SK-N-SH treated with all-trans-retinoic acid at 6 μM for 48 hours (cell line): Measurements from ENCODE around the gene ZNF215.

Experiments
- ATAC-seq: fragments of 200-7000 bp; cut with Tn5 transposase; 3 replicates; pipeline ENCODE4 v1.9.1; 2020; ENCODE audit warnings: mild to moderate bottlenecking, moderate library complexity
- ARNTL ChIP-seq: fragments of 450-650 bp; formaldehyde crosslinking; IDR thresholded peaks from 2 replicates; pipeline ENCODE4 v1.5.0; 2020; ENCODE audit warnings: low read depth, mild to moderate bottlenecking, moderate library complexity, borderline replicate concordance
- BACH2 ChIP-seq: fragments of 250-450 bp; sonication (Bioruptor Pico); IDR thresholded peaks from 2 replicates; pipeline ENCODE4 v1.9.0; 2021; ENCODE audit warnings: mild to moderate bottlenecking, borderline replicate concordance
- CSDC2 ChIP-seq: fragments of 250-450 bp; sonication (Bioruptor Pico); IDR thresholded peaks from 2 replicates; pipeline ENCODE4 v1.5.0; 2020; ENCODE audit warnings: mild to moderate bottlenecking, moderate library complexity
- ESRRG ChIP-seq: fragments of 250-450 bp; sonication (Bioruptor Pico); IDR thresholded peaks from 2 replicates; pipeline ENCODE4 v1.6.1; 2021; ENCODE audit warnings: mild to moderate bottlenecking
- GLIS3 ChIP-seq: fragments of 250-450 bp; sonication (Bioruptor Pico); IDR thresholded peaks from 2 replicates; pipeline ENCODE4 v1.5.0; 2020; ENCODE audit warnings: mild to moderate bottlenecking, moderate library complexity
- ISL1 ChIP-seq: fragments of 250-450 bp; sonication (Bioruptor Pico); IDR thresholded peaks from 2 replicates; pipeline ENCODE4 v2.1.2; 2022; ENCODE audit warnings: mild to moderate bottlenecking, moderate library complexity
- OSR1 ChIP-seq: fragments of 250-450 bp; sonication (Bioruptor Pico); IDR thresholded peaks from 2 replicates; pipeline ENCODE4 v1.8.0; 2022; ENCODE audit warnings: moderate library complexity, mild to moderate bottlenecking, inconsistent platforms
- RARB ChIP-seq: fragments of 250-450 bp; sonication (Bioruptor Pico); IDR thresholded peaks from 2 replicates; pipeline ENCODE4 v1.8.0; 2021; ENCODE audit warnings: mild to moderate bottlenecking, moderate library complexity
- SNAI2 ChIP-seq: fragments of 250-450 bp; sonication (Bioruptor Pico); IDR thresholded peaks from 2 replicates; pipeline ENCODE4 v1.5.0; 2020; ENCODE audit warnings: mild to moderate bottlenecking, moderate library complexity
- TCF4 ChIP-seq: fragments of 250-450 bp; sonication (Bioruptor Pico); IDR thresholded peaks from 2 replicates; pipeline ENCODE4 v1.8.0; 2021; ENCODE audit warnings: mild to moderate bottlenecking, moderate library complexity, borderline replicate concordance
- TOX ChIP-seq: fragments of 250-450 bp; sonication (Bioruptor Pico); IDR thresholded peaks from 2 replicates; pipeline ENCODE4 v1.8.0; 2021; ENCODE audit warnings: mild to moderate bottlenecking, moderate library complexity, borderline replicate concordance
- ZC3H10 ChIP-seq: fragments of 250-450 bp; sonication (Bioruptor Pico); IDR thresholded peaks from 2 replicates; pipeline ENCODE4 v1.5.1; 2021; ENCODE audit warnings: mild to moderate bottlenecking, moderate library complexity
- ZFP3 ChIP-seq: fragments of 250-450 bp; sonication (Bioruptor Pico); IDR thresholded peaks from 2 replicates; pipeline ENCODE4 v1.5.0; 2020; ENCODE audit warnings: mild to moderate bottlenecking, moderate library complexity
- ZFP30 ChIP-seq: fragments of 450-650 bp; formaldehyde crosslinking; IDR thresholded peaks from 2 replicates; pipeline ENCODE4 v1.5.0; 2022; ENCODE audit warnings: mild to moderate bottlenecking, moderate library complexity
- ZNF565 ChIP-seq: fragments of 450-650 bp; formaldehyde crosslinking; conservative IDR thresholded peaks from 2 replicates; pipeline ENCODE4 v1.5.0; 2020; ENCODE audit warnings: low read depth, mild to moderate bottlenecking, moderate library complexity
- ZNF70 ChIP-seq: fragments of 450-650 bp; formaldehyde crosslinking; IDR thresholded peaks from 2 replicates; pipeline ENCODE4 v1.5.0; 2020; ENCODE audit warnings: mild to moderate bottlenecking, moderate library complexity
- TF ChIP-seq, protein P1 (sequence below): fragments of 250-450 bp; sonication (Bioruptor Pico); IDR thresholded peaks from 2 replicates; pipeline ENCODE4 v1.8.0; 2021; ENCODE audit warnings: low read depth, mild to moderate bottlenecking, moderate library complexity, borderline replicate concordance
- TF ChIP-seq, protein P2 (sequence below): fragments of 250-450 bp; sonication (Bioruptor Pico); IDR thresholded peaks from 2 replicates; pipeline ENCODE4 v1.5.1; 2021; ENCODE audit warnings: mild to moderate bottlenecking, moderate library complexity
- TF ChIP-seq, protein P3 (sequence below): fragments of 250-450 bp; sonication (Bioruptor Pico); IDR thresholded peaks from 2 replicates; pipeline ENCODE4 v1.8.0; 2020; ENCODE audit warnings: mild to moderate bottlenecking, moderate library complexity, borderline replicate concordance
- TF ChIP-seq, protein P4 (sequence below): fragments of 250-450 bp; sonication (Bioruptor Pico); IDR thresholded peaks from 2 replicates; pipeline ENCODE4 v1.5.1; 2020; ENCODE audit warnings: low read depth, mild to moderate bottlenecking, moderate library complexity
- TF ChIP-seq, protein P5 (sequence below): fragments of 250-450 bp; sonication (Bioruptor Pico); IDR thresholded peaks from 2 replicates; pipeline ENCODE4 v1.5.0; 2020; ENCODE audit warnings: mild to moderate bottlenecking, moderate library complexity

ZNF215 gene

DNA sequence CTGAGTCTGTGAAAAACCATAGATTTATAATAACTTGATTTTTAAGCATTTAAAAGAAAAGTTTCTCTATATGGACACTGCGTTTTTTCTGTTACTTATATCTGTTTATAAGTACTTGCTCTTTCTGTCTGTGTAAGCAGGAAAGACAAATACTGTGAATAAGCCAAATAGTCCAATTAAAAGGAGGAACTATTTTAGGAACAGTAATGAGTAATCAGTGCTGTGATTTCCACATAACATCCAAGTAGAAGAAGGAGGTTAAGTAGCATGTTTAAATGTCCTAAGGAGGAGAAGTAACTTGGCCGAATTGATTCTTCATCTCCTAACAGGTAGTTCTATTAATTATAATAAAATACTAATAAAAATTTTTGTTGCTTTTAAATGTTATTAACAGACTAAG, 53.1 kb downstream of the ZNF215 start:
- TF ChIP-seq ZFP30, result no peak
- no peak for TF ChIP-seq GLIS3 (CRISPR knock-in tag)
- TF ChIP-seq, protein P1, sequence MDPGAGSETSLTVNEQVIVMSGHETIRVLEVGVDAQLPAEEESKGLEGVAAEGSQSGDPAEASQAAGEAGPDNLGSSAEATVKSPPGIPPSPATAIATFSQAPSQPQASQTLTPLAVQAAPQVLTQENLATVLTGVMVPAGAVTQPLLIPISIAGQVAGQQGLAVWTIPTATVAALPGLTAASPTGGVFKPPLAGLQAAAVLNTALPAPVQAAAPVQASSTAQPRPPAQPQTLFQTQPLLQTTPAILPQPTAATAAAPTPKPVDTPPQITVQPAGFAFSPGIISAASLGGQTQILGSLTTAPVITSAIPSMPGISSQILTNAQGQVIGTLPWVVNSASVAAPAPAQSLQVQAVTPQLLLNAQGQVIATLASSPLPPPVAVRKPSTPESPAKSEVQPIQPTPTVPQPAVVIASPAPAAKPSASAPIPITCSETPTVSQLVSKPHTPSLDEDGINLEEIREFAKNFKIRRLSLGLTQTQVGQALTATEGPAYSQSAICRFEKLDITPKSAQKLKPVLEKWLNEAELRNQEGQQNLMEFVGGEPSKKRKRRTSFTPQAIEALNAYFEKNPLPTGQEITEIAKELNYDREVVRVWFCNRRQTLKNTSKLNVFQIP (CRISPR knock-in tag), result no peak
- TF ChIP-seq ZNF70 (CRISPR knock-in tag), result no peak
- no peak for TF ChIP-seq ZNF565
- no peak for TF ChIP-seq BACH2 (CRISPR knock-in tag)
- TF ChIP-seq ZFP3 (CRISPR knock-in tag), result no peak
- TF ChIP-seq ESRRG (CRISPR knock-in tag), result no peak
- no peak for TF ChIP-seq ZC3H10 (CRISPR knock-in tag)
- ATAC-seq, result no peak

DNA sequence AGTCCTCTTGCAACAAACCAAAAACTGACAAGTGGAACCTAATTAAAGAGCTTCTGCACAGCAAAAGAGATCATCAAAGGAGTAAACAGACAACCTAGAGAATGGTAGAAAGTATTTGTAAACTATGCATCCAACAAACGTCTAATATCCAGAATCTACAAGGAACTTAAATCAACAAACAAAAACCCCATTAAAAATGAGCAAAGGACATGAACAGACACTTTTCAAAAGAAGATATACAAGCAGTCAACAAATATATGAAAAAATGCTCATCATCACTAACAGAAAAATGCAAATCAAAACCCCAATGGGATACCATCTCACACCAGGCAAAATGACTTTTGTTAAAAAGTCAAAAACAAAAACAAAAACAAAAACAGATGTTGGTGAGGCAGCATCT, 60.3 kb downstream of the ZNF215 start:
- TF ChIP-seq ZNF565 (no peak), OSR1 (CRISPR knock-in tag) (no peak), BACH2 (CRISPR knock-in tag) (no peak), RARB (no peak), SNAI2 (CRISPR knock-in tag) (no peak), ARNTL (CRISPR knock-in tag) (no peak), ZFP30 (no peak), ZNF70 (CRISPR knock-in tag) (no peak), GLIS3 (CRISPR knock-in tag) (no peak), TCF4 (no peak), ESRRG (CRISPR knock-in tag) (no peak), ISL1 (CRISPR knock-in tag) (no peak), ZFP3 (CRISPR knock-in tag) (no peak)
- TF ChIP-seq, protein P2, sequence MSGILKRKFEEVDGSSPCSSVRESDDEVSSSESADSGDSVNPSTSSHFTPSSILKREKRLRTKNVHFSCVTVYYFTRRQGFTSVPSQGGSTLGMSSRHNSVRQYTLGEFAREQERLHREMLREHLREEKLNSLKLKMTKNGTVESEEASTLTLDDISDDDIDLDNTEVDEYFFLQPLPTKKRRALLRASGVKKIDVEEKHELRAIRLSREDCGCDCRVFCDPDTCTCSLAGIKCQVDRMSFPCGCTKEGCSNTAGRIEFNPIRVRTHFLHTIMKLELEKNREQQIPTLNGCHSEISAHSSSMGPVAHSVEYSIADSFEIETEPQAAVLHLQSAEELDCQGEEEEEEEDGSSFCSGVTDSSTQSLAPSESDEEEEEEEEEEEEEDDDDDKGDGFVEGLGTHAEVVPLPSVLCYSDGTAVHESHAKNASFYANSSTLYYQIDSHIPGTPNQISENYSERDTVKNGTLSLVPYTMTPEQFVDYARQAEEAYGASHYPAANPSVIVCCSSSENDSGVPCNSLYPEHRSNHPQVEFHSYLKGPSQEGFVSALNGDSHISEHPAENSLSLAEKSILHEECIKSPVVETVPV (CRISPR knock-in tag), result no peak
- TF ChIP-seq, protein P3, sequence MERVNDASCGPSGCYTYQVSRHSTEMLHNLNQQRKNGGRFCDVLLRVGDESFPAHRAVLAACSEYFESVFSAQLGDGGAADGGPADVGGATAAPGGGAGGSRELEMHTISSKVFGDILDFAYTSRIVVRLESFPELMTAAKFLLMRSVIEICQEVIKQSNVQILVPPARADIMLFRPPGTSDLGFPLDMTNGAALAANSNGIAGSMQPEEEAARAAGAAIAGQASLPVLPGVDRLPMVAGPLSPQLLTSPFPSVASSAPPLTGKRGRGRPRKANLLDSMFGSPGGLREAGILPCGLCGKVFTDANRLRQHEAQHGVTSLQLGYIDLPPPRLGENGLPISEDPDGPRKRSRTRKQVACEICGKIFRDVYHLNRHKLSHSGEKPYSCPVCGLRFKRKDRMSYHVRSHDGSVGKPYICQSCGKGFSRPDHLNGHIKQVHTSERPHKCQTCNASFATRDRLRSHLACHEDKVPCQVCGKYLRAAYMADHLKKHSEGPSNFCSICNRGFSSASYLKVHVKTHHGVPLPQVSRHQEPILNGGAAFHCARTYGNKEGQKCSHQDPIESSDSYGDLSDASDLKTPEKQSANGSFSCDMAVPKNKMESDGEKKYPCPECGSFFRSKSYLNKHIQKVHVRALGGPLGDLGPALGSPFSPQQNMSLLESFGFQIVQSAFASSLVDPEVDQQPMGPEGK (CRISPR knock-in tag), result no peak
- TF ChIP-seq, protein P1 (CRISPR knock-in tag), result no peak
- TF ChIP-seq, protein P4, sequence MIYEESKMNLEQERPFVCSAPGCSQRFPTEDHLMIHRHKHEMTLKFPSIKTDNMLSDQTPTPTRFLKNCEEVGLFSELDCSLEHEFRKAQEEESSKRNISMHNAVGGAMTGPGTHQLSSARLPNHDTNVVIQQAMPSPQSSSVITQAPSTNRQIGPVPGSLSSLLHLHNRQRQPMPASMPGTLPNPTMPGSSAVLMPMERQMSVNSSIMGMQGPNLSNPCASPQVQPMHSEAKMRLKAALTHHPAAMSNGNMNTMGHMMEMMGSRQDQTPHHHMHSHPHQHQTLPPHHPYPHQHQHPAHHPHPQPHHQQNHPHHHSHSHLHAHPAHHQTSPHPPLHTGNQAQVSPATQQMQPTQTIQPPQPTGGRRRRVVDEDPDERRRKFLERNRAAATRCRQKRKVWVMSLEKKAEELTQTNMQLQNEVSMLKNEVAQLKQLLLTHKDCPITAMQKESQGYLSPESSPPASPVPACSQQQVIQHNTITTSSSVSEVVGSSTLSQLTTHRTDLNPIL (CRISPR knock-in tag), result no peak
- TF ChIP-seq, protein P5, sequence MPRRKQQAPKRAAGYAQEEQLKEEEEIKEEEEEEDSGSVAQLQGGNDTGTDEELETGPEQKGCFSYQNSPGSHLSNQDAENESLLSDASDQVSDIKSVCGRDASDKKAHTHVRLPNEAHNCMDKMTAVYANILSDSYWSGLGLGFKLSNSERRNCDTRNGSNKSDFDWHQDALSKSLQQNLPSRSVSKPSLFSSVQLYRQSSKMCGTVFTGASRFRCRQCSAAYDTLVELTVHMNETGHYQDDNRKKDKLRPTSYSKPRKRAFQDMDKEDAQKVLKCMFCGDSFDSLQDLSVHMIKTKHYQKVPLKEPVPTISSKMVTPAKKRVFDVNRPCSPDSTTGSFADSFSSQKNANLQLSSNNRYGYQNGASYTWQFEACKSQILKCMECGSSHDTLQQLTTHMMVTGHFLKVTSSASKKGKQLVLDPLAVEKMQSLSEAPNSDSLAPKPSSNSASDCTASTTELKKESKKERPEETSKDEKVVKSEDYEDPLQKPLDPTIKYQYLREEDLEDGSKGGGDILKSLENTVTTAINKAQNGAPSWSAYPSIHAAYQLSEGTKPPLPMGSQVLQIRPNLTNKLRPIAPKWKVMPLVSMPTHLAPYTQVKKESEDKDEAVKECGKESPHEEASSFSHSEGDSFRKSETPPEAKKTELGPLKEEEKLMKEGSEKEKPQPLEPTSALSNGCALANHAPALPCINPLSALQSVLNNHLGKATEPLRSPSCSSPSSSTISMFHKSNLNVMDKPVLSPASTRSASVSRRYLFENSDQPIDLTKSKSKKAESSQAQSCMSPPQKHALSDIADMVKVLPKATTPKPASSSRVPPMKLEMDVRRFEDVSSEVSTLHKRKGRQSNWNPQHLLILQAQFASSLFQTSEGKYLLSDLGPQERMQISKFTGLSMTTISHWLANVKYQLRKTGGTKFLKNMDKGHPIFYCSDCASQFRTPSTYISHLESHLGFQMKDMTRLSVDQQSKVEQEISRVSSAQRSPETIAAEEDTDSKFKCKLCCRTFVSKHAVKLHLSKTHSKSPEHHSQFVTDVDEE (CRISPR knock-in tag), result no peak
- ATAC-seq, result no peak

DNA sequence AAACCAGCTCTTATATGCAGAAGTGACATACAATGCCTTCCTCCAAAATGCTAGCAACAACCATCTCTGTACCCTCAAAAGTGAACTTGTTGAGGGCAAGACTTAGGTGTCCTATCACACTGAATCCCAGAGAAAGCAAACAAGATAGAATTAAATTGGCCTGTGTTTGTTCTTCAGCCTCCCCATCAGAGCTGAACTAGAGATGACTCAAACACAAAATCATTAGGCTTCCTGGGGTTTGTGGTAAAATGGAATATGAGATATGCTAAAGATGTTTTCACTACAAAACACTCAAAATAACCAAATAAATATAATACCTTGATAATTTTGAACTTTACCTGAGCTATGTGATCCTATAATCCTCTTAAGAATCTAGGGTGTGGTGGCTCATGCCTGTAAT, 62.3 kb downstream of the ZNF215 start:
- ATAC-seq, result no peak
- no peak for TF ChIP-seq ESRRG (CRISPR knock-in tag)
- TF ChIP-seq BACH2 (CRISPR knock-in tag), result no peak
- no peak for TF ChIP-seq ZNF565
- no peak for TF ChIP-seq TOX
- no peak for TF ChIP-seq CSDC2 (CRISPR knock-in tag)
- TF ChIP-seq ZC3H10 (CRISPR knock-in tag), result no peak
- TF ChIP-seq, protein P4 (CRISPR knock-in tag), result no peak
- no peak for TF ChIP-seq OSR1 (CRISPR knock-in tag)
- no peak for TF ChIP-seq ZFP30
- TF ChIP-seq, protein P2 (CRISPR knock-in tag), result no peak
- TF ChIP-seq ZFP3 (CRISPR knock-in tag), result no peak
- TF ChIP-seq, protein P3 (CRISPR knock-in tag), result no peak
